Measurements from ENCODE around the gene FBXL17. TPM values are rescaled to one million over a fixed set of nuclear protein-coding genes. Genes with fewer than 3 reads are reported as not detected.

The FBXL17 gene
- total RNA-seq, 1 experiment from 2014 or later = 5.3 TPM

- no peaks in the 10 kb centered on the region for H3K79me1 ChIP-seq (ENCODE audit: insufficient read depth, low read depth, low read length, poor library complexity, severe bottlenecking)
- H3K4me2 ChIP-seq (ENCODE audit: insufficient read depth, insufficient read length, low read length) = no peak overlapping the region
- no peak overlapping the region for H3K27ac Mint-ChIP-seq
- no peak overlapping the region for H4K5ac ChIP-seq (ENCODE audit: insufficient read length, low read depth, low read length)
- no peak for TF ChIP-seq CTCF (conservative IDR thresholded peaks at IDR 0.05)
- no peak overlapping the region for H3K18ac ChIP-seq (ENCODE audit: insufficient read length, low read depth, low read length)
- H2BK12ac ChIP-seq (ENCODE audit: insufficient read length, low read depth, low read length) = no peak overlapping the region
- peaks cover 21 to 24% of the 10 kb centered on the region in 2 experiments for H3K4me1 Mint-ChIP-seq
- H3K27me3 Mint-ChIP-seq (ENCODE audit: low read depth) = no peaks in the 10 kb centered on the region
- no peak overlapping the region for H3K14ac ChIP-seq (ENCODE audit: insufficient read depth, low read length)
- H3T11ph ChIP-seq (ENCODE audit: low read length) = no peak overlapping the region
- H3K9me3 Mint-ChIP-seq = no peaks in the 10 kb centered on the region
- no peak overlapping the region for H3K4me3 Mint-ChIP-seq
- H3K4me1 ChIP-seq (ENCODE audit: insufficient read depth, low read length) = no peaks in the 10 kb centered on the region
- H3K9me3 ChIP-seq (ENCODE audit: control insufficient read depth, low read depth, low read length) = no peaks in the 10 kb centered on the region
- H2BK120ac ChIP-seq (ENCODE audit: low read depth, low read length, poor library complexity, severe bottlenecking) = no peak overlapping the region
- no peak overlapping the region for H2AFZ ChIP-seq (ENCODE audit: low read length)
- H3K56ac ChIP-seq (ENCODE audit: insufficient read length, low read depth, low read length) = no peak overlapping the region
- H3K79me2 ChIP-seq (ENCODE audit: insufficient read depth, low read length) = no peaks in the 10 kb centered on the region
- no CpG with 5 or more reads among the region's 2 CpGs for WGBS (ENCODE audit: extremely low coverage, insufficient read length, low lambda C conversion rate)
- H2BK15ac ChIP-seq (ENCODE audit: low read depth, low read length) = no peak overlapping the region
- H2BK5ac ChIP-seq (ENCODE audit: insufficient read length, low read length) = no peak overlapping the region
- no peak overlapping the region for H3K27ac ChIP-seq (ENCODE audit: insufficient read length, low read depth, low read length)
- no peak for DNase-seq
- no peaks in the 10 kb centered on the region for H3K36me3 Mint-ChIP-seq (ENCODE audit: insufficient read depth in 1 of 3, low read depth in 3 of 3)
- H3K4ac ChIP-seq (ENCODE audit: low read depth, low read length) = no peak overlapping the region
- H4K91ac ChIP-seq (ENCODE audit: insufficient read length, low read depth, low read length) = no peak overlapping the region
- no peak overlapping the region for H3K23ac ChIP-seq (ENCODE audit: insufficient read length, low read depth, low read length)
- H2AK5ac ChIP-seq (ENCODE audit: insufficient read length, low read length) = no peak overlapping the region
- H3K9ac ChIP-seq (ENCODE audit: extremely low read depth, insufficient read length, low read length) = no peak overlapping the region
- no peak overlapping the region for H4K8ac ChIP-seq (replicated peaks; ENCODE audit: insufficient read length, low read depth, low read length)
- H4K20me1 ChIP-seq (ENCODE audit: control insufficient read depth, insufficient read depth, insufficient read length) = no peaks in the 10 kb centered on the region
- no peaks in the 10 kb centered on the region for H3K23me2 ChIP-seq (ENCODE audit: insufficient read length, low read depth, low read length, poor library complexity, severe bottlenecking)
- H2BK20ac ChIP-seq (ENCODE audit: low read depth, low read length, poor library complexity, severe bottlenecking) = no peak overlapping the region
- H3K27me3 ChIP-seq (ENCODE audit: insufficient read depth, low read length) = no peaks in the 10 kb centered on the region
Observed at GRCh38 chr5:107941036-107941435, 440.9 kb downstream of the FBXL17 start.
